Measurements from ENCODE around the gene TAGLN3. TPM values are rescaled to one million over a fixed set of nuclear protein-coding genes. Genes with fewer than 3 reads are reported as not detected.
"Not testable (repeated sequence)": the region's sequence is repeated elsewhere in the genome, so short reads cannot be mapped to it uniquely, and the experiment has no call there.

The TAGLN3 gene
- total RNA-seq, 2 experiments from 2014 or later, result 0.33 to 0.47 TPM

DNA sequence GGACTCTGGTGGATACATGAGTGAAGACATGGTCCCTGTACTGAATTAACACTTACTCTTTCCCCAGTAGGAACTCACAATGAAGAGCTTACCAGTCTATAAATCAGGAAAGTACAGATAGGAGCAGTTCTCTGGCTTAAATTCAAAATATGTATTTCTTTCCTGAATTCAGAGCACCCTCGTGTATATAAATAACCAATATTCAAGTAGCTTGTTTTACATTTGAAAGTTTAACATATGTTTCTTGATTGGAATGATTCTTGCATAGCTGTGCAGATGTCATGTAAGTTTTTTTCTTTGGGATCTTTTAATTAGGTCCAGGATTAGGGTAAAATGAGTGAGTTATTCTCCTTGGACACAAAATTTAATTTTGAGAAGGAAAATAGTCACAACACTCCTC, 21.0 kb downstream of the TAGLN3 start:
- no peak overlapping the region for H3K27ac Mint-ChIP-seq
- no peak overlapping the region for H3K4me3 Mint-ChIP-seq
- DNase-seq, result no peak
- H3K9me3 Mint-ChIP-seq, result no peaks in the 10 kb centered on the region
- H3K36me3 Mint-ChIP-seq (ENCODE audit: low read depth), result no peaks in the 10 kb centered on the region
- ChIA-PET POLR2A (no interaction called here), CTCF (interaction anchor here (1.2 kb wide), 1 partner anchor 19 kb away, joined by 4 read pairs; no protein-coding TSS in a partner anchor)
- H3K4me1 Mint-ChIP-seq, result no peaks in the 10 kb centered on the region
- H3K27me3 Mint-ChIP-seq, result no peaks in the 10 kb centered on the region

DNA sequence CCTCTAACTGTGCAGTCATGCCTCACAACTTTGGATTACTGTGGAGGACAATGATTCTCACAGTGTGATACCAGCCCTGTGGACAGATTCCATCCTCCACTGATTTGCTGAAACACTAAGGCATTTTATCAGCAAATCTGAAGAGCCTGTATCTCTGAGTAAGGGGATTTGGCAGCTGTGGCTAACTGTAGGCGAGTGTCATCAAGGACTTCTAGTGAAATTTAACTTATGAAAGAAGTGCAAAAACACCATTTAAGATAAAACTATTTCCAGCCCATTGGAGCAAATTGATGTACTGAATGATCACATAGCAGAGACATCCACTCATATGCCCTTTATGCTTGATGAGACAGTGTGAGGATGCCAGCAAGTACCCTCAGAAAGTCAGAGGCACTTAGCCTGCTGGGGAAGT, 22.0 kb downstream of the TAGLN3 start:
- no peak overlapping the region for H3K4me3 Mint-ChIP-seq
- no peaks in the 10 kb centered on the region for H3K4me1 Mint-ChIP-seq
- no peaks in the 10 kb centered on the region for H3K9me3 Mint-ChIP-seq
- POLR2A ChIA-PET, result no interaction called here
- no peak for DNase-seq
- H3K27me3 Mint-ChIP-seq, result no peaks in the 10 kb centered on the region
- CTCF ChIA-PET, result no interaction called here
- no peaks in the 10 kb centered on the region for H3K36me3 Mint-ChIP-seq (ENCODE audit: low read depth)
- no peak overlapping the region for H3K27ac Mint-ChIP-seq

DNA sequence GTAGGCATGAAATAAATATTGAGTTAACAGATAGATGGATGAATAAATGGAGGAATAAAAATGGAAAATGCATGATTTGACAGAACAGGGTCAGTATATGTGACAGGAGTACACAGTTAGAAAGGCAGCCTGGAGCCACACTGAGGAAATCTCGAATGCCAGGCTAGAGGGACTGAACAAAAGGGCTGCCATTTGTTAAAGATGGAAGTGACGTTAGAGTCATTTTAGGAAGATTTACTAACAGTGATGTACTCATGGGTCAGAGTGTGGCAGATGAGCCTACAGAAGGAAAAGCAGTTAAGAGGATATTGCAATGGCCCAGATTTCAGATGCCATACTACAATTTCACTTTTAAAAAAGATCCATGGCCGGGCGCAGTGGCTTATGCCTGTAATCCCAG, 28.4 kb downstream of the TAGLN3 start:
- no peak for DNase-seq
- H3K4me1 Mint-ChIP-seq, result no peaks in the 10 kb centered on the region
- CTCF ChIA-PET, result no interaction called here
- H3K27ac Mint-ChIP-seq, result no peak overlapping the region
- no peak overlapping the region for H3K4me3 Mint-ChIP-seq
- no peaks in the 10 kb centered on the region for H3K9me3 Mint-ChIP-seq
- POLR2A ChIA-PET, result no interaction called here
- H3K36me3 Mint-ChIP-seq (ENCODE audit: low read depth), result no peaks in the 10 kb centered on the region
- H3K27me3 Mint-ChIP-seq, result no peaks in the 10 kb centered on the region

DNA sequence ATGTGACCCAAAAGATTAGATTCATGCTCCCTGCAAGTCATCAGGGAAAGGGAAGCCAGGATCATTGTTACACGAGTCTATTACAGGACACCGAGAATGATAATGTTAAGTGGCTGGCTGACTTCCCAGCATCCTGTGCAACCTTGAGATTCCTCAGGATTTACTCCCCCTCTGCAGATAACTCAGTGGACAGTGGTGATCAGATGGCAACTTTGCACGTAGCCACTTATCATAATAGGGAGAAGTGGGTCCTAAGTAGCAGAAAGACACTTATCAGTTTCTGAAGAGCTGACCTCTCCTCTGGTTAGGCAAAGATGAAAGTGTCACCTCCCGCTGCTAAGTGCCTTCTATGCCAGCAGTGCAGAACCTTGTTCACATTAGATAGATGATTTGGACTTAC, 29.1 kb downstream of the TAGLN3 start:
- H3K36me3 Mint-ChIP-seq (ENCODE audit: low read depth), result no peaks in the 10 kb centered on the region
- no peaks in the 10 kb centered on the region for H3K9me3 Mint-ChIP-seq
- ChIA-PET POLR2A (no interaction called here), CTCF (no interaction called here)
- H3K4me1 Mint-ChIP-seq, result no peaks in the 10 kb centered on the region
- DNase-seq, result no peak
- no peak overlapping the region for H3K27ac Mint-ChIP-seq
- H3K27me3 Mint-ChIP-seq, result peaks cover 2% of the 10 kb centered on the region
- no peak overlapping the region for H3K4me3 Mint-ChIP-seq

DNA sequence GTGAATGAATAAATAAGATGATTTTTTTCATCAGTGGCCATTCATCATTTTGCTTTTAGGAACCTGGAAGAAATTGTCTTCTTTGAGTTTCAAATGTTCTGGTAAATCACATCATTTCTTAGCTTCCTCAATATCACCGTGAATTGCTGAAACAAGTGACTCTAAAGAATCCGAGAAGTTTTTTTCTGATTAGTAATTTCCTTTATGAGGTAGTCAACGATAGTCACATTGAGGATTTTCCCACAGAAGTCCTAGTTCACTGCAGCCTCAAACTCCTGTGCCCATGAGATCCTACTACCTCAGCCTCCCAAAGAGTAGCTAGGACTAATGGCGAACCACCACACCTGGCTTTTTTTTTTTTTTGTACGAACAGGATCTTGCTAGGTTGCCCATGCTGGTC, 32.2 kb downstream of the TAGLN3 start:
- CTCF ChIA-PET, result interaction anchor here (0.8 to 1.1 kb wide), 2 partner anchors 14 to 292 kb away, joined by 3 read pairs; no protein-coding TSS in a partner anchor

DNA sequence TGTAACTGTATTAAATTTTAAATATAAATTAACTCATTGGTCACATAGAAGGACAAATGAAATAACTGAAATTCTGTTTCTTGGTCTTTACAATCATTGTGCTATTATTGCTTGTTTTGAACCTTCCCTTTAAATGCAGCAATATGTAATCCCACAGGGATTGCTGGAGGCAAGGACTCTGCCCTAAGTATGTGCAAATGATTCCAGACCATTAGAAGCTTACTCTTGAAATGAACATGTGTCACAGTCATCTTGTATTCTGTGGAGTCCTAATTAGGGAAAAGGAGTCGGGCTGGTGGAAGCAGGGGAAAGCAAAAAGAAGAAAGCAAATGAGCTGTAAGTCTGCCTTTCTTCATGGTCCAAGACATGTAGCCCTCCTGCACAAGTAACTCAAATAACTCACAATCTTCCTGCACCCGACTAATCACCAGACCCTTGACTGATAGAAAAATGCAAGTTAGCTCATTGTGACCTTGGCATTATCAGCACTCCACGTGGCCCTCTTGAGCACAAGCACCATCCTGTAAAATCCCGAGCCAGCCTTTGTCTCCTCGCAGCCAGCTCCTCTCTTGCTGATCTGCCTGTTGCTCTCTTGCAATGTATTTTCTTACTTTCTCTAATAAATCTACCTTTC, 33.5 kb downstream of the TAGLN3 start:
- Mint-ChIP-seq H3K36me3 (ENCODE audit: low read depth) (no peaks in the 10 kb centered on the region), H3K27ac (no peak overlapping the region), H3K4me1 (no peaks in the 10 kb centered on the region), H3K9me3 (no peaks in the 10 kb centered on the region), H3K27me3 (peaks cover 2% of the 10 kb centered on the region), H3K4me3 (no peak overlapping the region)
- no peak for DNase-seq
- ChIA-PET POLR2A (no interaction called here), CTCF (interaction anchor here (0.9 to 1.1 kb wide), 2 partner anchors 11 to 290 kb away, joined by 3 read pairs; no protein-coding TSS in a partner anchor)

More for the DNA sequence above, 32.2 kb downstream of the TAGLN3 start:
- Mint-ChIP-seq H3K36me3 (ENCODE audit: low read depth) (no peaks in the 10 kb centered on the region), H3K27me3 (peaks cover 2% of the 10 kb centered on the region), H3K4me3 (no peak overlapping the region), H3K9me3 (no peaks in the 10 kb centered on the region), H3K4me1 (no peaks in the 10 kb centered on the region), H3K27ac (no peak overlapping the region)
- no peak for DNase-seq
- POLR2A ChIA-PET, result no interaction called here

DNA sequence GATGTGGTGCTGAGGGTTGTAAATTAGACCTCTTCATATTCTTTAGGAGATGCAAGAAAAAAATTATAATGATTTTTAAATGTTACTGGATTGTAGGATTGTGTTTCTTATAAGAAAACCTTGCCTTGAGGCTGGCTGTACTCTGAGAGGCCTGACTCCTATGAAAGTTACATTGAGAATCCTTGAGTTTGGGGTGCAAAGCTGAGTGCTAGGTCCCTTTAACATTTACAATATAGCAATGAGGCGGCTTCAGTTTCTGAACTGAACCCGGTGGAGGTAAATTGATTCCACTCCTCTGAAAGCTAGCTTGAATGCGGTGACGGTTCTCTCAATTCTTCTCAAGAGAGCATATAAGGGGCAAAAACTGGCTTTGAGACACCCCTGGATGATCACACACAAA, 35.7 kb downstream of the TAGLN3 start, which contains the start of gene TMPRSS7:
Gene TMPRSS7, plus strand, starts transcription at position 301 of the 400 bp plus-strand sequence. CDS start 110 bp downstream, outside the sequence.
- Mint-ChIP-seq H3K4me1 (no peaks in the 10 kb centered on the region), H3K9me3 (no peaks in the 10 kb centered on the region), H3K27me3 (peaks cover 2% of the 10 kb centered on the region), H3K4me3 (no peak within 1 kb of the TSS), H3K27ac (no peak within 1 kb of the TSS), H3K36me3 (ENCODE audit: low read depth) (no peaks in the 10 kb centered on the region)
- ChIA-PET CTCF (interaction anchor here (1.1 to 1.2 kb wide), 2 partner anchors 9 to 10 kb away, joined by 3 to 5 read pairs; no protein-coding TSS in a partner anchor), POLR2A (no interaction called here)
- no peak for DNase-seq

DNA sequence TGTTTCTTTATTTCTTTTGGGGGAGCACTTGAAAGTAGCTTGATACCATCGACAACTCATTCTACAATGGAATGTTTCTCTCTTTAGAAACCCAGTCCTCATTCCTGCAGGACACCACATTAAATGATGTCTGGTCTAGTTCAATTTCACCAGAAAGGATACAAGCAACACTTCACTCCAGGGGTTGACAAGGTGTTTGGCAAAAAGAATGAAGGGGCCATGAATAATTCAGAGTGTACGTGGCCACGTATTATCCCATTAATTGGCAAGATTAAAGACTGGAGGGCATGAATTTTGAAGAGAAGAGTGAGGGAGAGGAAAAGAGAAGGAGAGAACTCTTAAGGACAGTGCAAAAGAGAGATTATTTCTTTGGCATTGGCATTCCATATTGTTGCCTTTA, 36.5 kb downstream of the TAGLN3 start:
- ChIA-PET POLR2A (no interaction called here), CTCF (interaction anchor here (1.1 to 1.2 kb wide), 2 partner anchors 8 to 11 kb away, joined by 3 to 5 read pairs; no protein-coding TSS in a partner anchor)
- H3K9me3 Mint-ChIP-seq, result no peaks in the 10 kb centered on the region
- no peak overlapping the region for H3K4me3 Mint-ChIP-seq
- H3K36me3 Mint-ChIP-seq (ENCODE audit: low read depth), result no peaks in the 10 kb centered on the region
- no peak for DNase-seq
- H3K4me1 Mint-ChIP-seq, result no peaks in the 10 kb centered on the region
- peaks cover 2% of the 10 kb centered on the region for H3K27me3 Mint-ChIP-seq
- H3K27ac Mint-ChIP-seq, result no peak overlapping the region

DNA sequence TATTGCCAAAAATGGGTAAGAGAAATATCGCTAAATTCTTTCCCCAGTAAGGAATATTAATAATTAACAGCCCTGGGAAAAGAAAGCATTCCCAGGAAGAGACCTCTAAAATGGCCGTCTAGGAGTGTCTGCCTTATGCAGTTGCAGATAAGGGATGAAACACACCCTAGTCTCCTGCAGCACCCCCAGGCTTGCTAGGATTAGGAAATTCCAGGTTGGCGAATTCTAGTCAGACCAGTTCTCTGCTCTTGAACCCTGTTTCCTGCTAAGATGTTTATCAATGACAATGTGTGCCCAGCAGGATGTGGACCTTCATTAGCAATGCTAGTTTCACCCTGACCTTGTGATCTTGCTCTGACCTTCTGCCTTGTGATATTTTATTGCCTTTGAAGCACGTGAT, 38.5 kb downstream of the TAGLN3 start:
- not testable (repeated sequence) for DNase-seq

DNA sequence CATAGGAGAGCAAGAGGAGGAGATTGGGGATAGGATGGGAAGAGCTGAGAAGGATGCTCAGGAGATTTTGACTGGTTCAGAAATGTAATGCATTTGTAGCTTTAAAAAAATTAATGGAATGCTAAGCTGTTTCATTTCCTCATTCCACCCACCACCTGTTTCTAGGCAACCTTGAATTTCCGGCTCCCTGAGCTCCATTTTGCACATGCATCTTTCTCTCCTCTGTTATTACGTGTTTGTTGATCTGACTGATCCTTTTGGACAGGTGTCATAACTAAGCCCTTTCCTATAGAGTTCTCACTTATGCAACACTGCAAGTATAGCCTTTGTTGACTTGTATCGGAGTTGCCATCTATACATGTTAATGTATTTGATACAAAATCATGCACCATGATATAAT, 40.1 kb downstream of the TAGLN3 start:
- Mint-ChIP-seq H3K27ac (no peak overlapping the region), H3K27me3 (no peaks in the 10 kb centered on the region), H3K4me1 (no peaks in the 10 kb centered on the region), H3K9me3 (no peaks in the 10 kb centered on the region), H3K4me3 (no peak overlapping the region), H3K36me3 (ENCODE audit: low read depth) (no peaks in the 10 kb centered on the region)
- no peak for DNase-seq
- ChIA-PET CTCF (interaction anchor here (1.3 to 2.3 kb wide), 3 partner anchors 13 to 25 kb away, joined by 3 to 7 read pairs (median 5); no protein-coding TSS in a partner anchor), POLR2A (no interaction called here)

More for the DNA sequence above, 38.5 kb downstream of the TAGLN3 start:
- H3K27ac Mint-ChIP-seq; CTCF ChIA-PET; H3K4me1 Mint-ChIP-seq; H3K27me3 Mint-ChIP-seq; H3K4me3 Mint-ChIP-seq; POLR2A ChIA-PET; H3K36me3 Mint-ChIP-seq (ENCODE audit: low read depth); H3K9me3 Mint-ChIP-seq: not testable (repeated sequence)

DNA sequence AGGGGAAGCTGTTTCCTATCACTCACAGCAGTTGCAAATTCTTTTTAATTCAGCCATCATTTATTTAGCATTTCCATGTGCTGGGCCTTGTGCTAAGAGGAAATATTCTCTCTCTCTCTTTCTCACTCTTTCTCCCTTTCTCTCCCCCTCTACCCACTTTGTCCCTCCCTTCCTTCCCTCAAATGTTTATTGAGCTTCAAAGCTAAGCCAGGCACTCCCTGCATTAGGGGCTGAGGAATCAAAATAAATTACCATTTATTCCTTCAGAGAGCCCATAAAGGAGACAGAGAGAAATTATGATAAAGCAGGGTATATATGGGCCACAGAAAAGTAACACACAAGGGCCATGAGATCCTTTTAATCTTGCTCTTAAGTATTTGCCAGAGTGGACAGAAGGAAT, 42.6 kb downstream of the TAGLN3 start:
- Mint-ChIP-seq H3K27me3 (no peaks in the 10 kb centered on the region), H3K9me3 (no peaks in the 10 kb centered on the region), H3K36me3 (ENCODE audit: low read depth) (no peaks in the 10 kb centered on the region), H3K27ac (no peak overlapping the region), H3K4me1 (no peaks in the 10 kb centered on the region), H3K4me3 (no peak overlapping the region)
- no peak for DNase-seq
- ChIA-PET CTCF (interaction anchor here (4.2 kb wide), 1 partner anchor 28 kb away, joined by 13 read pairs; no protein-coding TSS in a partner anchor), POLR2A (no interaction called here)

DNA sequence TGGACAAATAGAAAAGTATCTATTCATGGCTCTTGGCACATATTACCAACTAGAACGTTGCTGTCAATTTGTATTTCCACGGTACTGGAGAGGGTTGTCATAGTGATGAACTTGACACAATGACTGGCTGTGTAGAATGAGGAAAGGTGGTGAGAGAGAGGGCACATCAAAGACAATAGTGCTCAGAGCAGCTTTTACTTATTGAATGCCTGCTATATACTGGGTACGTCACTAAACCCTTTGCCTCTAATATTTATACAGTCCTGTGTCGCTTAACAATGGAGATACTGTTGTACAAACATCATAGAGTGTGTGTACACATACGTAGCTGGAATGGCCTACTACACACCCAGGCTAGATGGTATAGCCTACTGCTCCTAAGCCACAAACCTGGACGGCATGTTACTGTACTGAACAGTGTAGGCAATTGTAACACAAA, 44.1 kb downstream of the TAGLN3 start:
- DNase-seq, result no peak
- Mint-ChIP-seq H3K9me3 (no peaks in the 10 kb centered on the region), H3K36me3 (ENCODE audit: low read depth) (no peaks in the 10 kb centered on the region), H3K4me1 (no peaks in the 10 kb centered on the region), H3K4me3 (no peak overlapping the region), H3K27ac (no peak overlapping the region), H3K27me3 (no peaks in the 10 kb centered on the region)
- ChIA-PET POLR2A (no interaction called here), CTCF (interaction anchor here (0.7 to 4.2 kb wide), 7 partner anchors 8 to 179 kb away, joined by 3 to 13 read pairs (median 3); partner anchors contain the start of gene TMPRSS7)

DNA sequence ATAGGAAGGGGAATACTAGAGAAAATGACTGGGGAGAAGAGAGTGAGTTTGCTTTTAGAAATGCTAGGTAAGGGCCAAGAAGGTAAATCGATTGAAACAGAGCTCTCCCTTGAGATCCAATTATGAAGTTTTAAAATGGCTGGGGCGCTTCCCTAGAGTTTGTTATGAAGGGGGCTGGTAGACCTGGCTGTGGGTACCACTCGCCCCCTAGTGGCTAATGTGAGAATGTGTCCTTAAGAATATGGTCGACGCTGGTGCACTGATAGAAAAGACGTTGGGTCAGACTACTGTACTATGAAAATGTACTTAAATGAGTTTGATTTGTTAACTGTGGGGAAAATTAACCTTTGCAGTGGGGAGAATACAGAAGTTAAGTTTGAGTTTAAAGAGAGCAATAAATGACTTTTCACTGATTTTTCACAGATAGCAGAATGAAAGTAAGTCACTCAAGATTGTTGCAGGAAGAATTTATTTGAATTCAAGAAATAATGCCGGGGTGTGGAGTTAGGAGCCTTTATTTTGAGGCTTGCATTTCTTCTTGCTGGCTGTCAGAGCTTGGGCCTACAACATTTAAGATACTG, 45.0 kb downstream of the TAGLN3 start:
- Mint-ChIP-seq H3K36me3 (ENCODE audit: low read depth) (no peaks in the 10 kb centered on the region), H3K9me3 (no peaks in the 10 kb centered on the region), H3K4me1 (no peaks in the 10 kb centered on the region), H3K4me3 (no peak overlapping the region), H3K27ac (no peak overlapping the region), H3K27me3 (no peaks in the 10 kb centered on the region)
- peak; percentile 63 for DNase-seq
- POLR2A ChIA-PET, result no interaction called here
- CTCF ChIA-PET, result interaction anchor here (0.7 to 4.2 kb wide), 7 partner anchors 9 to 180 kb away, joined by 3 to 13 read pairs (median 3); partner anchors contain the start of gene TMPRSS7

Data from activated CD4-positive, alpha-beta T cell treated with anti-CD3 and anti-CD28 coated beads, Interleukin-2, amount 10 ng/mL, durations not matched to agents 7 days and 5 days (primary cell).